Hepatocyte (in vitro differentiated cells): ENCODE data around the gene CCDC157. TPM values are rescaled to one million over a fixed set of nuclear protein-coding genes. Genes with fewer than 3 reads are reported as not detected.
"Not testable (repeated sequence)": the region's sequence is repeated elsewhere in the genome, so short reads cannot be mapped to it uniquely, and the experiment has no call there.

Experiments
- DNase-seq: peaks from one replicate; pipeline ENCODE4 v3.0.0-alpha.2; 2016; ENCODE audit warnings: low spot score
- H2AFZ ChIP-seq: fragments of 200-600 bp; sonication (generic); 2 replicates; pipeline ENCODE4 v1.6.0; 2016; ENCODE audit warnings: antibody characterized with exemption, mild to moderate bottlenecking
- H3K27ac ChIP-seq: fragments of 200-600 bp; sonication (generic); 2 replicates; pipeline ENCODE4 v1.5.1; 2016; ENCODE audit warnings: mild to moderate bottlenecking
- H3K27me3 ChIP-seq: fragments of 200-600 bp; sonication (generic); 2 replicates; pipeline ENCODE4 v1.6.1; 2016
- H3K36me3 ChIP-seq: fragments of 200-600 bp; sonication (generic); replicated peaks from 2 replicates; pipeline ENCODE4 v1.5.1; 2016; ENCODE audit warnings: low read depth; ENCODE audit not compliant: insufficient read depth
- H3K4me1 ChIP-seq: fragments of 200-600 bp; sonication (generic); 2 replicates; pipeline ENCODE4 v1.5.1; 2016; ENCODE audit warnings: mild to moderate bottlenecking, moderate library complexity; ENCODE audit not compliant: insufficient read depth
- H3K4me2 ChIP-seq: fragments of 200-600 bp; sonication (generic); 2 replicates; pipeline ENCODE4 v1.6.0; 2016
- H3K4me3 ChIP-seq: fragments of 200-600 bp; sonication (generic); 2 replicates; pipeline ENCODE4 v1.5.1; 2016; ENCODE audit warnings: mild to moderate bottlenecking
- H3K79me2 ChIP-seq: fragments of 200-600 bp; sonication (generic); 2 replicates; pipeline ENCODE4 v1.6.0; 2017; ENCODE audit warnings: mild to moderate bottlenecking
- H3K9me2 ChIP-seq: fragments of 200-600 bp; sonication (generic); replicated peaks from 2 replicates; pipeline ENCODE4 v1.6.0; 2017; ENCODE audit warnings: mild to moderate bottlenecking; ENCODE audit not compliant: insufficient read depth
- H3K9me3 ChIP-seq: fragments of 200-600 bp; sonication (generic); 2 replicates; pipeline ENCODE4 v1.5.1; 2016; ENCODE audit warnings: low read depth, mild to moderate bottlenecking
- H4K20me1 ChIP-seq: fragments of 200-600 bp; sonication (generic); 2 replicates; pipeline ENCODE4 v1.6.0; 2016; ENCODE audit warnings: mild to moderate bottlenecking; ENCODE audit not compliant: insufficient read depth, poor library complexity, severe bottlenecking
- CTCF ChIP-seq: fragments of 200-600 bp; sonication (generic); IDR thresholded peaks from 2 replicates; pipeline ENCODE4 v1.5.1; 2016; ENCODE audit warnings: antibody characterized with exemption, mild to moderate bottlenecking; ENCODE audit not compliant: poor library complexity
- EZH2 ChIP-seq: fragments of 200-600 bp; sonication (generic); IDR thresholded peaks from 2 replicates; pipeline ENCODE4 v1.6.1; 2016; ENCODE audit warnings: antibody characterized with exemption, mild to moderate bottlenecking, borderline replicate concordance
- EZH2phosphoT487 ChIP-seq: fragments of 200-600 bp; sonication (generic); IDR thresholded peaks from one replicate; pipeline ENCODE4 v1.6.1; 2018; ENCODE audit warnings: antibody characterized with exemption, mild to moderate bottlenecking, low read depth, moderate library complexity; ENCODE audit not compliant: unreplicated experiment, severe bottlenecking
- WGBS: methylation state at CpG from one replicate; pipeline ENCODE4 v1.1.6; 2016; ENCODE audit warnings: low lambda C conversion rate; ENCODE audit errors: missing lambda C conversion rate; 5-methylcytosine and 5-hydroxymethylcytosine counted together
- polyA plus RNA-seq: library from polyadenylated mRNA; unstranded; fragments of >200 nt; fragmentation: Nextera tagmentation; extraction: Ambion mirVana; gene quantifications from 2 replicates; pipeline ENCODE4 v1.2.1, GENCODE V29; 2016
- total RNA-seq: library from RNA; depleted of rRNA; stranded (reverse); fragments of >200 nt; gene quantifications from 2 replicates; pipeline ENCODE4 v1.2.3, GENCODE V29; 2014

CCDC157 gene
- total and polyA plus RNA-seq, 2 experiments from 2014 or later = 4.1 to 5.4 TPM

GRCh38 chr22:30337461-30337778 is 19.4 kb upstream of the CCDC157 start:
- H3K36me3 ChIP-seq = no peaks in the 10 kb centered on the region
- no peak for DNase-seq
- H3K9me2 ChIP-seq = no peaks in the 10 kb centered on the region
- H4K20me1 ChIP-seq = no peaks in the 10 kb centered on the region
- no peak overlapping the region for H3K4me2 ChIP-seq
- TF ChIP-seq EZH2 = no peak
- no peak for TF ChIP-seq EZH2phosphoT487
- no peak for TF ChIP-seq CTCF
- WGBS = 98% methylated on average over 4 of the region's 8 CpGs
- no peaks in the 10 kb centered on the region for H3K9me3 ChIP-seq
- no peak overlapping the region for H3K27ac ChIP-seq
- no peaks in the 10 kb centered on the region for H3K27me3 ChIP-seq
- H3K4me3 ChIP-seq = no peak overlapping the region
- no peak overlapping the region for H2AFZ ChIP-seq
- H3K4me1 ChIP-seq = no peaks in the 10 kb centered on the region
- H3K79me2 ChIP-seq = no peaks in the 10 kb centered on the region

GRCh38 chr22:30338341-30338740 is 18.5 kb upstream of the CCDC157 start:
- H3K27ac ChIP-seq, DNase-seq, H3K79me2 ChIP-seq, H3K4me1 ChIP-seq, H4K20me1 ChIP-seq, H2AFZ ChIP-seq, H3K4me2 ChIP-seq, H3K27me3 ChIP-seq, H3K36me3 ChIP-seq, H3K9me2 ChIP-seq, H3K4me3 ChIP-seq, H3K9me3 ChIP-seq: not testable (repeated sequence)
- 91% methylated on average over 9 of the region's 9 CpGs for WGBS

- Histone ChIP-seq H3K9me3 (no peaks in the 10 kb centered on the region), H4K20me1 (no peaks in the 10 kb centered on the region), H3K27me3 (no peaks in the 10 kb centered on the region), H2AFZ (no peak overlapping the region), H3K4me1 (no peaks in the 10 kb centered on the region), H3K4me2 (no peak overlapping the region), H3K9me2 (no peaks in the 10 kb centered on the region), H3K4me3 (no peak overlapping the region), H3K36me3 (no peaks in the 10 kb centered on the region), H3K79me2 (no peaks in the 10 kb centered on the region), H3K27ac (no peak overlapping the region)
- 99% methylated on average over 7 of the region's 7 CpGs for WGBS
- no peak for TF ChIP-seq CTCF
- TF ChIP-seq EZH2phosphoT487 = no peak
- no peak for TF ChIP-seq EZH2
- no peak for DNase-seq
Observed at GRCh38 chr22:30338802-30339201, 18.0 kb upstream of the CCDC157 start.

GRCh38 chr22:30340911-30341685 is 15.7 kb upstream of the CCDC157 start:
- H4K20me1 ChIP-seq = no peaks in the 10 kb centered on the region
- TF ChIP-seq CTCF (no peak), EZH2 (no peak), EZH2phosphoT487 (no peak)
- no peak overlapping the region for H3K4me2 ChIP-seq
- H3K36me3 ChIP-seq = peaks cover 4% of the 10 kb centered on the region
- no peaks in the 10 kb centered on the region for H3K9me3 ChIP-seq
- peaks cover 2% of the 10 kb centered on the region for H3K79me2 ChIP-seq
- no peaks in the 10 kb centered on the region for H3K9me2 ChIP-seq
- DNase-seq = no peak
- H3K27ac ChIP-seq = no peak overlapping the region
- WGBS = 88% methylated on average over 14 of the region's 16 CpGs
- H3K4me3 ChIP-seq = no peak overlapping the region
- no peak overlapping the region for H2AFZ ChIP-seq
- no peaks in the 10 kb centered on the region for H3K27me3 ChIP-seq
- no peaks in the 10 kb centered on the region for H3K4me1 ChIP-seq
